ENCODE results near the gene U2AF2.

Gene U2AF2

DNA sequence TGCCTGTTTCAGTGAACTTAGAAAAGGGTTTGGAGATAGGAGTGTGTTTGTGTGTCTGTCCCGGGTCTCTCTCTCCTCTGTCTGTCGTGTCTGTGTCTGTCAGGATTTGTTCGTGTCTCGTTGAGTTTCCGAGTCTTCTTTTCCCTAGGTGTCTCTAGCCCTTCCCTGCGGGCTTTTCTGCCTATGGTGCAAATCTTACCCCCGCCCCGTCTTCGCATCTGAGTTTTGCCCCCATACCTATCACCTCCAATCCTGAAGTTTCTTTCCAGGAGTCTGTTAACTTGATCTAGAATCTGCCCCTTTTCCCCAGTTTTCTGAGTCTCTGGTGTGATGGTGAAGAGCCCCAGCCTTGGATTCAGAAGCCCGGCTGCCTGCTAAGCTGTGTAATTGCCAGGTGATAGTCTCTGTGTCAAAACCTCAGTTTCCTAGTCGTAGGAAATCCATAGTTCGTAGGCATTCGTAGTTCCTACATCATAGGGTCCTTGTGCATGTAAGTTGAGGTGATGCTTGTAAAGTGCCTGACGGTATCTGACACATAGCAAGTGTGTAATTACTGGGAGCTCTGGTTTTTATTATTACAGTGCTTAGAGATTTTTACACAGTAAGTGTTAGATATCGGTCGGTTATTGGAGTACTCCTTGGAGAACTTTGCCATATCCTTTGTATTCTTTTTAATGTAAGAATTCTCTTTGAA is 21.0 kb downstream of the U2AF2 start:
- no peak for DNase-seq (ENCODE audit: low read depth)

DNA sequence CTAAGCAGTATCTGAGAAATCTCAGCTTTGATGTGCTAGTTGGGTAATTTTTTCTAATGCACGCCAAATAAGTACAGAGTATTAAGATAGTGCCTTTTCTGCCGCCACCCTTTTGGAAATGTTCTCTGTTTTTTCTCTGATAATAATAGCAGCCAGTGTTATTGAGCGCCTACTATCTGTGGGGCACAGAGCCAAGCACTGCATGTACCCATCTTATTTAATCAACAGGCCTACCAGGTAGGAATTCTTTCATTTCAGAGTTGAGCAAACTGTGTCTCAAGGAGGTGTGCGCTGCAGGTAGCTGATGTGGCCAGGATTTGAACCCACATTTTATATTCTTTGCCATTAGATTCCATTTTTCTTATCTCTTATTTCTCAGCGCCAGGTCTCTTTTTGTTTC is 21.5 kb downstream of the U2AF2 start:
- DNase-seq (ENCODE audit: low read depth), result no peak

DNA sequence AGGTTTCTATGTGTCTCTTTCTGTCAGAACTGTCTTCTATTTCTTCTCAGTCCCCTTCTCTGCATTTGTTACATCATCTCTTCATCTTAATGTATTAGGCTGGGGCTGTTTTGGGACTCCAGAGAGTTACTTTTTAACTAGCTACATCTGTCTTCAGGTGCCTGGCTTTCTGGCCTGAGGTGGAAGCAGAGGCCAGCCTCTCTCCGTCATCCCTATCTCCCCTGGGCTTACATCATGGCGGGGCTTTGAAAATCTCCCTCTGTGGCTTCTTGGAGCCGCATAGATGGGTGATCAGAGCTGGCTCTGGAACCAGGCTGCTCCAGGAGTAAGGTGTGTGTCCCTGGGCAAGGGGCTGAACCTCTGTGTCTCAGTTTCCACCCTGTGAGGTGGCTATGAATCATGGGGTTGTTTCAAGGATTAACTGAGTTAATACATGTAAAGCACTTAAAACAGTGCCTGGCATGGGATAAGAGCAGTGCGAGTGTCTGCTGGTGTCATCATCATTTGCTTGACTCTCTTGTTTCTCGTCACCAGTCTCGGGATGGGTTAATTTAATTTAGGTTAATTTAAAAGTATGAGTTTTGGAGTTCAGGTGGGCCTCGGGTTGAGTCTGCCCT is 22.2 kb downstream of the U2AF2 start:
- DNase-seq (ENCODE audit: low read depth), result no peak

- no peak for DNase-seq (ENCODE audit: low read depth)
Observed at GRCh38 chr19:55677572-55678028, 22.8 kb downstream of the U2AF2 start.

DNA sequence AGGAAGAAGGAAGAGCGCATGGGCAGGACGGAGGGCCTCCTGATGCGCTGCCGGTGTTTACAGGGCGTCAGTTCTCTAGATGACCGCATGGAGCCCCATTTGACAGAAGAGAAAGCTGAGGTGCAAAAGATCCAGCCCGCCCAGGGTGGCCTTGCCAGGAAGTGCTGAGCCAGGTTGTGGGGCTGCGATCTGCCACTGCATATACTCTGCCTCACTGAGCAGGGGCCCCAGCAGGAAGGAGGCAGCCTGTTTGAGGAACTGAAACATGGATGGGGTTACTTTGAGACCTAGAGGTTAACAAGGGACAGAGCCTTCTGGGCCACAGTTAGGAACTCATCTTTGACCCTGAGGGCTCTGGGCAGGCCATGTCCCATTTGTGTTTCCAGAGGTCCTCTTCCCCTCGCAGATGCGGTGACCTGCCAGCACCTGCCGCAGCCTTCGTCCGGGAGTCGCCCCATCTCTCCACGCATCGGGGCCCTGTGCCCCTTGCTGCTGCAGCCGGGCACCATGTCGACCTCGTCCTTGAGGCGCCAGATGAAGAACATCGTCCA is 23.4 kb downstream of the U2AF2 start:
- no peak for DNase-seq (ENCODE audit: low read depth)

DNA sequence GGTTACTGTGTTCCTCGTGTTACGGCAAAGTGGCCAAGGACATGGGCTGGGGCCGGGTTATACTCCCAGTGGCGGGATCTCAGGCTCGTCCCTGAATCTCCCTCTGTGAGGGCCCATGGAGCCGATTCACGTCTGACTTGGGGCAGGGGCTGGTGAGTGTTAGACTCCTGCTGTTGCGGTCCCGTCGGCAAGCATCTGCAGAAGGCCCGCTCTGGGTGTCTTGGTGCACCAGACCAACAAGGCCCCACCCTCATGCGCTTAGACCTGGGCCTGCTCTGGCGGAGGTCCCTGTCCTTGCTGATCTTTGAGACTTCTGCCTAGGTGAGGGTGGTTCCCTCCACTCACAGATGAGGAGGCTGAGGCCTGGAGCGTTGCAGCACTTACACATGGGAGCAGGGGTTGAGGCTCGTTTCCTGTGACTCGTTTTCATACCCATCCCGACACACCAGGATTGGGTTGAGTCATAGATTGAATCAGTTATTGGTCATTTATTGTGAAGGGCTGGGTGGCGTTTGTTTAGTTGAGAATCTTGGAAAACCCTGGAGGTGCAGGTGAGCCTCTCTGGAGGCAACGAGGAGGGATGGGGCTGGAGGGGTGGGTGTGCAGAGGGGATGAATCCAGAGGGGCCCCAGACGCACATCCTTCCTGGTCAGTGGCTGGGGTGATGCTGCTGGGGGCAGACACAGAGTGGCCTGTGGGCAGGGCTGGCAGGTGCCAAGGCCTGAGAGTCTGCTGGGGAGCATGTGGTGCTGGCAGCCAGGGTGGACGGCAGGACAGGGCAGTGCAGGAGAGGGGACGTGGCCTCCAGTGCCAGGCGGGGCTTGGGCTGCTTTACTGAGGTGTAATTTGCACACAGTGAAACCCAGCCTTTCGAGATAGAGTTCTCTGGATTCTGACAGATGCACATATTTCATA is 24.8 kb downstream of the U2AF2 start:
- no peak for DNase-seq (ENCODE audit: low read depth)

DNA sequence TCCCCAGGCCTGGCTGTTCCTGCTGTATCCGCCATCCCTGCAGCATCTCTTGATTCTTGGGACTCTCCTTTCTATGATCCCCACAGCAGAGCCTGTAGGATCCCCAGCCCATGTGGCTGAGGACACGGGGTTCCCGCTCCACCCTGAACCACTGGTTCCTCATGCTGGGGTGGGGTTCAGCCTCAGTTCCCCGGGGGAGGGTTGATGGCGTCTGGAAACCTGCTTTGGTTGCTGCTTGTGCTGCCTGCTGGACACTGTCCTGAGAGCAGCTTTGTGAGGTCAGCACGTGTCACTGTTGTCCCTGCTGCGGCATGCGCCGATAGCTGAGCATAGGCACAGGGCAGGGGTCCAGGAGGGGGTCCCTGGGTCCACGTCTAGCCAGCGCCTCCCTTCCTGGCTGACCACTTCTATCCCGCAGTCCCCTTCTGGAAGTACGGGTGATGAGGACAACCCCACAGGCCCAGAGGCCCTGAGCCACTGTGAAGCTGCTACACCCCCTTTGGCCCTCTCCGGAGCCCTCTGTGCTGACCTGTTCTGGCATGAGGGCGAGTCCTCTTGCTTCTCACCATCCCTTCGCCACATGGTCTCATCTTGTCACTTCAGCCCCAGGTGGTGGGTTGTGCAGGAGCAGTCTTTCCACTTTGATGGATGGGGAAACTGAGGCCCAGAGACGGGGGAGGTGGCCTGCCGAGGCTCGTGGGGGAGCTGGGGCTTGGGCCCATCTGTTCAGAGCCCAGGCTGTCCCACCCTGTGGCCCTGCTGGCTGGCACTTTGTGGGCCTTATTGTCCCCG is 25.7 kb downstream of the U2AF2 start:
- DNase-seq (ENCODE audit: low read depth), result no peak

- no peak for DNase-seq (ENCODE audit: low read depth)
Observed at GRCh38 chr19:55681131-55682092, 26.6 kb downstream of the U2AF2 start.

- DNase-seq (ENCODE audit: low read depth), result no peak
Observed at GRCh38 chr19:55683449-55684261, 28.8 kb downstream of the U2AF2 start.

- no peak for DNase-seq (ENCODE audit: low read depth)
Observed at GRCh38 chr19:55684946-55685681, 30.3 kb downstream of the U2AF2 start.

- no peak for DNase-seq (ENCODE audit: low read depth)
Observed at GRCh38 chr19:55685776-55686175, 30.9 kb downstream of the U2AF2 start.

DNA sequence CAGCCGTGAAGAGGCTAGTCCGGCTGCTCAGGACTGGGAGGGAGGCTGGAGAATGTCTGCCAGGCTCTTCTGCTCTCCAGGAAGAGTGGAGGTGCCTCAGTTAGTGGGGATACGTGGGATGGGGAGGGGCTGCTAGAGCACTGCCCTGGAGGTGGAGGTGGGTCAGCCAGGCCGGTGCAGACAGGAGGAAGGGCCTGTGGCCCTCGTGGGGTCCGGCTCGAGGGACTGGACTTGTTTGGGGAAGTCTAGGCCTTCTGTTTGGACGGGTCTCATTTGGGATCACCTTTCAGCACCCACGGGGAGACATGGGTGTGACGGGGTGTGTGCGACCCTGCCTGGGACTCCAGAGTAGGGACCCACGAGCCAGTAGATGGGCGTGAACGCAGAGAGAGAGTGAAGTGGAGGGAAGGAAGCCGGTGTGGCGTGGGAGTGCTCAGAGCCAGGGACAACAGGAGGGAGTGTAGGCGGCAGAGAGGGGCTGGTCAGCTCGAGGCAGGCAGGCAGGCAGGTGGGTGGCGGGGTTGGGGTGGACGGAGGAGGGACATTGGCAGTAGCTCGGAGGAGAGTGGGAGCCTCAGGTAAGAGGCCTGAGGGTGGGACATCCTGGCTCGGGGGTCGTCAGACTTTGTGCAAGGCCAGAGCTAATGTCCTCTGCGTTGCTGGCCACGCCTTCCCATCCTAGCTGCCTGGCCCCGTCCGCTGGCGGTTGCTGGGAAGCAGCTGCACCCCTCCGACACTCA is 31.6 kb downstream of the U2AF2 start:
- no peak for DNase-seq (ENCODE audit: low read depth)

GRCh38 chr19:55687281-55688201 is 32.7 kb downstream of the U2AF2 start:
- DNase-seq (ENCODE audit: low read depth), result no peak

- DNase-seq (ENCODE audit: low read depth), result no peak
Observed at GRCh38 chr19:55688422-55689218, 33.8 kb downstream of the U2AF2 start.

DNA sequence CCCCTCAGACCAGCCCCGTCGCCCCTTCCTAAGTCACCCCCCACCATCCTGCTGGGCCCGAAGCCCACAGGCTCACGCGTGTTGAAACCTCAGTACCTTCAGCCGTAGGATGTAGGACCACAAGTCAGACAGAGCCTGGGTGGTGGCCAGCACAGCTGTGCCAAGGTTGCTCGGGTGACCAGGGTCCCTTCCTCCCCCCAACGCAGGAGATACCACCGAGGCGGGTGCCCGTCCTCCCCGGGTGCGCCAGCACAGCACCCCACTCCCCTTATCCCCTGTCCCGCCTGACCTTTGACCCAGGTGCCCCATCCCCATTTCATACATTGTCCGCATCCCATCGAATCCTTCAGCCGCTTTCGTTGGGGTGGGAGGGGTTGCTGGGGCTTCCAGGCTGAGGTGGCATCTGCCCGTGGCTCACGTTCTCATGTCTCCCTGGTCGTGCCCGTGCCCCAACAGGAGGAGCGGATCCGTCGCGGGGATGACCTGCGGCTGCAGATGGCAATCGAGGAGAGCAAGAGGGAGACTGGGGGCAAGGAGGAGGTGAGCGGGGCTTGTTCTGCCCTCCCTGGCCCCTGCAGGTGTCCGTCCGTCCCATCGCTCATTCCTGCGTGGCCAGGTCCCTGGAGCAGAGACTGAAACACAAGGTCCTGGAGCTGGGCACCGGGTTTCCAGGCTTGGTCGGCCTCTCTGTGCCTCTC is 34.7 kb downstream of the U2AF2 start:
- no peak for DNase-seq (ENCODE audit: low read depth)
